ENCODE data around the gene SHLD3. TPM values are rescaled to one million over a fixed set of nuclear protein-coding genes. Genes with fewer than 3 reads are reported as not detected.
"Not testable (repeated sequence)": the region's sequence is repeated elsewhere in the genome, so short reads cannot be mapped to it uniquely, and the experiment has no call there.

Gene SHLD3
- total RNA-seq, 1 experiment from 2014 or later: 2.9 TPM

DNA sequence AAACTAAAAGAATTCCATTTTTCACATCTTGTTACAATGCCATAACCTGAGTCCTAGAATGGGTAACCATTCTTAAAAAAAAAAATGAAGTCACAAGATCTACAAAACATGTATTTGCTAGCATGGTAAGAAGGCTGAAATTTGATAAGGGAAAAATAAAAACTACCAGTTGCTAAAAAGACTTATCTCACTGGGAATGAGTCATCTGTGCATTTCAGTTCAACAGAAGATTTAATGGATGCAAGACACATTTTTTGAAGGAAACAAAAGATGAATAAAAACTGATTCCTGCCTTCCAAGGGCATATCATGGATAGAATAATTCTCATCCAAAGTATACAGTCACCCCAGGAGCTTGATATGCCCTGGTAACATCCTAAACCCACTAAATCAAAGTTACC is 49.9 kb downstream of the SHLD3 start:
- Histone ChIP-seq H3K18ac (ENCODE audit: insufficient read length, low read depth, low read length) (no peak overlapping the region), H3K9ac (ENCODE audit: extremely low read depth, insufficient read length, low read length) (no peak overlapping the region), H3K4me1 (ENCODE audit: insufficient read depth, low read length) (no peaks in the 10 kb centered on the region), H2BK15ac (ENCODE audit: low read depth, low read length) (no peak overlapping the region), H4K5ac (ENCODE audit: insufficient read length, low read depth, low read length) (no peak overlapping the region), H2BK20ac (ENCODE audit: low read depth, low read length, poor library complexity, severe bottlenecking) (no peak overlapping the region), H3K56ac (ENCODE audit: insufficient read length, low read depth, low read length) (no peak overlapping the region), H3K79me1 (ENCODE audit: insufficient read depth, low read depth, low read length, poor library complexity, severe bottlenecking) (no peaks in the 10 kb centered on the region), H3K4ac (ENCODE audit: low read depth, low read length) (no peak overlapping the region), H2AFZ (ENCODE audit: low read length) (no peak overlapping the region), H4K91ac (ENCODE audit: insufficient read length, low read depth, low read length) (no peak overlapping the region), H4K20me1 (ENCODE audit: control insufficient read depth, insufficient read depth, insufficient read length) (no peaks in the 10 kb centered on the region), H2BK5ac (ENCODE audit: insufficient read length, low read length) (no peak overlapping the region), H3K27me3 (ENCODE audit: insufficient read depth, low read length) (no peaks in the 10 kb centered on the region), H3K4me2 (ENCODE audit: insufficient read depth, insufficient read length, low read length) (no peak overlapping the region), H3K9me3 (ENCODE audit: control insufficient read depth, low read depth, low read length) (no peaks in the 10 kb centered on the region), H3K23me2 (ENCODE audit: insufficient read length, low read depth, low read length, poor library complexity, severe bottlenecking) (no peaks in the 10 kb centered on the region), H3K14ac (ENCODE audit: insufficient read depth, low read length) (no peak overlapping the region), H2BK12ac (ENCODE audit: insufficient read length, low read depth, low read length) (no peak overlapping the region), H3K79me2 (ENCODE audit: insufficient read depth, low read length) (no peaks in the 10 kb centered on the region), H3T11ph (ENCODE audit: low read length) (no peak overlapping the region), H2BK120ac (ENCODE audit: low read depth, low read length, poor library complexity, severe bottlenecking) (no peak overlapping the region), H3K23ac (ENCODE audit: insufficient read length, low read depth, low read length) (no peak overlapping the region), H2AK5ac (ENCODE audit: insufficient read length, low read length) (no peak overlapping the region), H3K27ac (ENCODE audit: insufficient read length, low read depth, low read length) (no peak overlapping the region), H4K8ac (replicated peaks; ENCODE audit: insufficient read length, low read depth, low read length) (no peak overlapping the region)
- DNase-seq: no peak
- Mint-ChIP-seq H3K4me3 (no peak overlapping the region), H3K27me3 (ENCODE audit: low read depth) (no peaks in the 10 kb centered on the region), H3K27ac (no peak overlapping the region), H3K36me3 (ENCODE audit: insufficient read depth in 1 of 3, low read depth in 3 of 3) (peaks cover under 1 to 30% (median 2%) of the 10 kb centered on the region in 3 experiments; a peak in 5 of 7 replicates), H3K9me3 (no peaks in the 10 kb centered on the region), H3K4me1 (peaks cover 0 to 4% of the 10 kb centered on the region in 2 experiments; a peak in 1 of 4 replicates)
- TF ChIP-seq, protein P1, sequence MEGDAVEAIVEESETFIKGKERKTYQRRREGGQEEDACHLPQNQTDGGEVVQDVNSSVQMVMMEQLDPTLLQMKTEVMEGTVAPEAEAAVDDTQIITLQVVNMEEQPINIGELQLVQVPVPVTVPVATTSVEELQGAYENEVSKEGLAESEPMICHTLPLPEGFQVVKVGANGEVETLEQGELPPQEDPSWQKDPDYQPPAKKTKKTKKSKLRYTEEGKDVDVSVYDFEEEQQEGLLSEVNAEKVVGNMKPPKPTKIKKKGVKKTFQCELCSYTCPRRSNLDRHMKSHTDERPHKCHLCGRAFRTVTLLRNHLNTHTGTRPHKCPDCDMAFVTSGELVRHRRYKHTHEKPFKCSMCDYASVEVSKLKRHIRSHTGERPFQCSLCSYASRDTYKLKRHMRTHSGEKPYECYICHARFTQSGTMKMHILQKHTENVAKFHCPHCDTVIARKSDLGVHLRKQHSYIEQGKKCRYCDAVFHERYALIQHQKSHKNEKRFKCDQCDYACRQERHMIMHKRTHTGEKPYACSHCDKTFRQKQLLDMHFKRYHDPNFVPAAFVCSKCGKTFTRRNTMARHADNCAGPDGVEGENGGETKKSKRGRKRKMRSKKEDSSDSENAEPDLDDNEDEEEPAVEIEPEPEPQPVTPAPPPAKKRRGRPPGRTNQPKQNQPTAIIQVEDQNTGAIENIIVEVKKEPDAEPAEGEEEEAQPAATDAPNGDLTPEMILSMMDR (conservative IDR thresholded peaks at IDR 0.05): no peak

DNA sequence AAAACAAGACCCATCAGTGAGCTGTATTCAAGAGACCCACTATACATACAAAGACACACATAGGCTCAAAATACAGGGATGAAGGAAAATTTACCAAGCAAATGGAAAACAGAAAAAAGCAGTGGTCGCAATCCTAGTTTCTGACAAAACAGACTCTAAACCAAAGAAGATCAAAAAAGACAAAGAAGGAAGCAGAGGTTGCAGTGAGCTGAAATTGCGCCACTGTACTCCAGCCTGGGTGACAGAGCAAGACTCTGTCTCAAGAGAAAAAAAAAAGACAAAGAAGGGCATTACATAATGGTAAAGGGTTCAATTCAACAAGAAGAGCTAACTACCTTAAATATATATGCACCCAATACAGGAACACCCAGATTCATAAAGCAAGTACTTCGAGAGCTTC is 51.2 kb downstream of the SHLD3 start:
- H3K14ac ChIP-seq (ENCODE audit: insufficient read depth, low read length); H3K4me1 Mint-ChIP-seq; H4K8ac ChIP-seq (replicated peaks; ENCODE audit: insufficient read length, low read depth, low read length); DNase-seq; H4K20me1 ChIP-seq (ENCODE audit: control insufficient read depth, insufficient read depth, insufficient read length); H4K91ac ChIP-seq (ENCODE audit: insufficient read length, low read depth, low read length); H3K9me3 Mint-ChIP-seq; H3K27me3 ChIP-seq (ENCODE audit: insufficient read depth, low read length); H2BK5ac ChIP-seq (ENCODE audit: insufficient read length, low read length); H3K4me3 Mint-ChIP-seq; H2BK120ac ChIP-seq (ENCODE audit: low read depth, low read length, poor library complexity, severe bottlenecking); H3K27ac ChIP-seq (ENCODE audit: insufficient read length, low read depth, low read length); H3K4ac ChIP-seq (ENCODE audit: low read depth, low read length); H3K23me2 ChIP-seq (ENCODE audit: insufficient read length, low read depth, low read length, poor library complexity, severe bottlenecking); H2BK20ac ChIP-seq (ENCODE audit: low read depth, low read length, poor library complexity, severe bottlenecking); H3K18ac ChIP-seq (ENCODE audit: insufficient read length, low read depth, low read length); H3T11ph ChIP-seq (ENCODE audit: low read length); H3K4me2 ChIP-seq (ENCODE audit: insufficient read depth, insufficient read length, low read length); H3K9ac ChIP-seq (ENCODE audit: extremely low read depth, insufficient read length, low read length); H3K56ac ChIP-seq (ENCODE audit: insufficient read length, low read depth, low read length); H3K79me1 ChIP-seq (ENCODE audit: insufficient read depth, low read depth, low read length, poor library complexity, severe bottlenecking); H2BK12ac ChIP-seq (ENCODE audit: insufficient read length, low read depth, low read length); H3K9me3 ChIP-seq (ENCODE audit: control insufficient read depth, low read depth, low read length); H2AK5ac ChIP-seq (ENCODE audit: insufficient read length, low read length); H4K5ac ChIP-seq (ENCODE audit: insufficient read length, low read depth, low read length); H3K27me3 Mint-ChIP-seq (ENCODE audit: low read depth); H3K23ac ChIP-seq (ENCODE audit: insufficient read length, low read depth, low read length); H3K79me2 ChIP-seq (ENCODE audit: insufficient read depth, low read length); H2BK15ac ChIP-seq (ENCODE audit: low read depth, low read length); H2AFZ ChIP-seq (ENCODE audit: low read length); H3K4me1 ChIP-seq (ENCODE audit: insufficient read depth, low read length): not testable (repeated sequence)
- Mint-ChIP-seq H3K36me3 (ENCODE audit: insufficient read depth in 1 of 3, low read depth in 3 of 3) (peaks cover 5 to 30% (median 9%) of the 10 kb centered on the region in 3 experiments; a peak in 4 of 7 replicates), H3K27ac (peak overlapping the region in 1 of 3 experiments; percentile 17; a peak in 1 of 7 replicates)
- WGBS (ENCODE audit: extremely low coverage, insufficient read length, low lambda C conversion rate): no CpG with 5 or more reads among the region's 3 CpGs
